GM12865 (cell line): ENCODE measurements around the gene GLT8D1.
A peak's percentile ranks its signal among the peaks of the same experiment; 100 is the strongest.

ENCODE experiments used
- DNase-seq: peaks from one replicate; pipeline ENCODE4 v3.0.0; 2010; ENCODE audit warnings: low read depth
- H3K4me3 ChIP-seq: 2 replicates; pipeline ENCODE4 v1.5.1; 2011; ENCODE audit warnings: mild to moderate bottlenecking, low read depth, low read length, control low read depth
- TF ChIP-seq, protein P1 (sequence below): IDR thresholded peaks from 2 replicates; pipeline ENCODE4 v1.5.1; 2011; ENCODE audit warnings: low read length, control low read depth, low read depth, inconsistent platforms; ENCODE audit not compliant: insufficient read depth; ENCODE audit errors: missing control alignments

Gene GLT8D1

DNA sequence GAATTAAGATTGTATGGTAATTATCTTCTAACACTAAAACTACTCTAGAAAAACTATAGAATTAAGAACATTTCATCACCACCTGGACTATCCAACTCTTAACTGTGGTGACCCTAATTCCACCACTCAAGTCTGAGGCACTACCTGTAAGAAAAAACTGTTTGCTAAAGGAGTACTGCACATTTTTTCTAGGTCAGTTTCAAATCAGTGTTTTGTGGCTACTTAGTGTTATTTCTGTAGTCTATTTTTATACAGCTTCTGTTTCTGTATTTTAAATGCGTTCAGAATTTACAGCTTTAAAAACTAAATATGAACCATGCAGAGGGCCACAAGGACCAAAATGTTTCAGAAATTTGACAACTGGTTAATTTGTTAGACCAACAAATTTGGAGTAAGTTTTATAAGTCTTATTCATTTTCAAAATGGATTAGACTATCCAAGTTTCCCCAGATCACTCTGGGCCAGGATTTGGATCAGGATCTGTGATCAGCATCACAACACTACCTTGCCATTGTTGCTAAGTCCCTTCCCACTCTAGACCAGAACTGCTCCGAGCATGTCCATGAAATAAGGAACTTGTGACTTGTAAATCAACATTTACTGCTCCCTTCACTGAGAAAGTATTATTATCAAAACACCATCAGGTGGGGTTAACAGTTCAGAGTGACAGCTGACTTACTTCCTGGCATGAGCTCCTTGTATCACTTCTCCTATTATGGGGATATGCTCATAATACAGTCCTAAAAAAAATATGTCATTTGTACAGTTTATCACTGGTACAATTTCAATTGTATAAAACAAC is 8.6 kb downstream of the GLT8D1 start:
- peak overlapping the region; percentile 18; the same call in 1 of the 2 replicates for H3K4me3 ChIP-seq

DNA sequence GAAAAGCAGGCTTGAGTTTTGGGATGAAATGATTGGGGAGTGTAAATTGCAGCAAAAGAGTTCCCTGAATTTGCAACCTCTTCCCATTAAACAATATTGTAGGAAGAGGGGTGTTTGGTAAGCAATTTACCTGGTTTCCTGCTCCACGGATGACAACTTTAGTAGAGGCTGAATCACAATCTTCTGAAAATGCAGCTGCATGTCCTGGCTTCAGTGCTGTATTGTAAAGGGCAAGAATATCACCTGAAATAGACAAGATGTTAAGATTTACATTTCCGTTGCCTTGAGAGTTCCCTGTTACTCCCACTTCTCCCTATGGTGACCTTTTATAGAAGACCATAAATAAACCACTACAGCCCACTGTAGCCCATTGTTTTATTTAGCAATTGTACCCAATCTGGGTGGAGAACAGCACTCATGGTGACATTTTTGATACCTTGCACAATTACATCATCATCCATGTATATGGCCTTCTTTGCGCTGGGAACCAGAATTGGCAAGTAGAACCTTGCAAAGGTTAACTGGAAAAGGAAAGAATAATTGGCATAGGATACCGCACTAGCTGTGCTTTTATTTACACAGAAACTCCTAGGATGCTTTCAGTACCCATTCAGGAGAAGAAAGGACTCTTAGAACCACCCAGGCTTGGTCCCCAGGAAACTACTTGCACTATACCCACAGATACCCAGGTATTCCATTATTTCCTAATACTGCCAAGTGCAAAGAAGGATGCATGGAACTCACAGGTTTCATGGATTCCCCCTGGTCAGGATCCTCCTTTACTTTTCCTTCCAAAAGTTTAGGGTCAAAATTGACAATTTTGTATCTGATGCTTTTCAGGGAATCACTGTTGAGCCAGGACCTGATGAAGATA is 9.6 kb downstream of the GLT8D1 start:
- H3K4me3 ChIP-seq: no peak overlapping the region
- TF ChIP-seq, protein P1, sequence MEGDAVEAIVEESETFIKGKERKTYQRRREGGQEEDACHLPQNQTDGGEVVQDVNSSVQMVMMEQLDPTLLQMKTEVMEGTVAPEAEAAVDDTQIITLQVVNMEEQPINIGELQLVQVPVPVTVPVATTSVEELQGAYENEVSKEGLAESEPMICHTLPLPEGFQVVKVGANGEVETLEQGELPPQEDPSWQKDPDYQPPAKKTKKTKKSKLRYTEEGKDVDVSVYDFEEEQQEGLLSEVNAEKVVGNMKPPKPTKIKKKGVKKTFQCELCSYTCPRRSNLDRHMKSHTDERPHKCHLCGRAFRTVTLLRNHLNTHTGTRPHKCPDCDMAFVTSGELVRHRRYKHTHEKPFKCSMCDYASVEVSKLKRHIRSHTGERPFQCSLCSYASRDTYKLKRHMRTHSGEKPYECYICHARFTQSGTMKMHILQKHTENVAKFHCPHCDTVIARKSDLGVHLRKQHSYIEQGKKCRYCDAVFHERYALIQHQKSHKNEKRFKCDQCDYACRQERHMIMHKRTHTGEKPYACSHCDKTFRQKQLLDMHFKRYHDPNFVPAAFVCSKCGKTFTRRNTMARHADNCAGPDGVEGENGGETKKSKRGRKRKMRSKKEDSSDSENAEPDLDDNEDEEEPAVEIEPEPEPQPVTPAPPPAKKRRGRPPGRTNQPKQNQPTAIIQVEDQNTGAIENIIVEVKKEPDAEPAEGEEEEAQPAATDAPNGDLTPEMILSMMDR: no peak
- no peak for DNase-seq

More for the DNA sequence above, 8.6 kb downstream of the GLT8D1 start:
- TF ChIP-seq, protein P1: no peak
- peak; percentile 47 for DNase-seq

DNA sequence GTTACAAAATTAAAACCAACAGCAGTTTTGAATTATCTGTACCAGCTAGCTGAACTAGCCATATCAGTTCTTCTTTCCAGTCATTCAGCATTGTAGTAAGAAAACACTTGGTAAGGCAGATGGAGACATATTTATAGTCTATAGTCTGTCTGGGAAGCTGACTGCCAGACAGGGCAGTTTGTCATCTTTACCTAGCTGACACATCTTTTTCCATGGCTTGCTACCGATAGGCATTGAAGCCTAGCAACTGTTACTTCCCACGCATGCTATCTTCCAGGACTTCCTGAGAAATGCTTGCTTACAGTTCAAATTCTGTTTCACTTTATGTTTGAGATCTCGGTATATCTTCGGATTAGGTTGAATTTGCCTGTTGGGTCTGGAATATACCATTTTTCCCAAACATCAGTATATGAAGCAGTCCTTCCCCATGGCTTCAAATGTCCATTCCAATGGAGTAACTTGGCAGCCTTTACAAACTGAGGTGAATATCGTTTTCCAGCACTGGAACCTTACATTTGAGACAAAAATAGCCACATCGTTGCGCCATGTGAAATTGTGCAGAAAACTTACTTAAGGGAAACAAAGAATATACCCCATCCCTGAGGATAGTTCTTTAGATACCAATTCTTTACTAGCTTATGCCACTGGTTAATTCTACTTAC is 10.9 kb downstream of the GLT8D1 start:
- H3K4me3 ChIP-seq: no peak overlapping the region
- TF ChIP-seq, protein P1: no peak
- no peak for DNase-seq

DNA sequence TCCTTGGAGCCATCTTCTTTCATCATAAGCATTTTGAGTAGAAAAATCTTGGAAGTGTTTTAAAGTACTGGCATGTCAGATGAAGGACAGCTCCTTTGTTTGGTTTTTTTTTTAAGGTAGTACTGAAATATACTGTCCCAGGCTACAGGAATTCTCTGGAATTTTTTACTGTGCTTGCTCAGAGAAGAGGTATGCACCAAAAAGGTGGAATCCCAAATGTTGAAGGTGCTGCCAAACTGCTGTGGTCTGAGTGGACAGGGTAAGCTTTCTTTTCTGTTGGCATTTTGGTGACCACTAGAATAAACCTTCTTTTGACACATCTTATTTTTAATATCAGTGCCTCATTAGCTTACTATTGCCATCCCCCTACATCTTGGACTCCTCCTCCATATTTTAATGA is 12.5 kb downstream of the GLT8D1 start:
- H3K4me3 ChIP-seq: no peak overlapping the region
- TF ChIP-seq, protein P1: no peak
- DNase-seq: no peak

DNA sequence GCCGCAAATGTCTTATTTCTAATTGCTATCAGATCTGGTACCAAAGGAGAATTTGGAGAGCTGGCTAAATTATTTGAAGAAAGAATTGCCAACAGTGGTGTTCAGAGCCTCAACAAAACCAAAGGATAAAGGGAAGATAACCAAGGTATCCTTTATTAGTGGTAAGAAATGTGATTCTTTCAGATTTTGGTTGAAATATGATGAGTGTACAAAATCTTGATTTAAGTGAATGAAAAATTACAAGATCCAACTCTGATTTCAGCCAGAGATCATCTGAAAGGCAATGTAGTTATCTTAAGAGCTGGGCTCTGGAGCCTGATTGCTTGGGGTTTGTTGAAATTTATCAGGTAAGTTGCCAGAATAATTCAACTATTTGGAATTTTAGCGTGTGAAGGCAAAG is 15.0 kb downstream of the GLT8D1 start:
- DNase-seq: no peak
- TF ChIP-seq, protein P1: no peak
- no peak overlapping the region for H3K4me3 ChIP-seq

DNA sequence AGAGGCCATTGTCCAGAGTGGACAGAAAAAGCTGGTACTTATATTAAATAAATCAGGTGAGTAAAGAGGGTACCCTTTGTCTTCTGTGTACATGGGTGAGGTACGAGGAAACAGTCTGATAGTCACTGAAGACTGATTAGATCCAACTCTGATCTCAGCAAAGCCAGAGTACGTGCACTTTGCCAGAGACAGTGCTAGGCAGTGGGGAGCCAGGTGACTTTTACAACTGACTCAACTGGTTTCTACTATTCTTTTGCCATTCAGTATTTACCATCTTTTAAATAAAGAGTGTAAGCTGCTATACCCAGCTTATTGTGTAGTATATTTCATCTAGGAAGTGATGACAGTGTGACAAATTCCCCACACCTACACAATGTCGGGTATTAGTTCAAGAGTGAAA is 16.4 kb downstream of the GLT8D1 start:
- DNase-seq: no peak
- TF ChIP-seq, protein P1: no peak
- no peak overlapping the region for H3K4me3 ChIP-seq
